HG03558 (cell line): ENCODE data around the gene HDAC7.

Experiments used
- ATAC-seq: cut with Tn5 transposase; IDR thresholded peaks from one replicate; pipeline ENCODE4 v1.9.1; 2021; ENCODE audit warnings: moderate number of reproducible peaks; ENCODE audit not compliant: unreplicated experiment; ENCODE audit errors: extremely low read depth

HDAC7 gene

DNA sequence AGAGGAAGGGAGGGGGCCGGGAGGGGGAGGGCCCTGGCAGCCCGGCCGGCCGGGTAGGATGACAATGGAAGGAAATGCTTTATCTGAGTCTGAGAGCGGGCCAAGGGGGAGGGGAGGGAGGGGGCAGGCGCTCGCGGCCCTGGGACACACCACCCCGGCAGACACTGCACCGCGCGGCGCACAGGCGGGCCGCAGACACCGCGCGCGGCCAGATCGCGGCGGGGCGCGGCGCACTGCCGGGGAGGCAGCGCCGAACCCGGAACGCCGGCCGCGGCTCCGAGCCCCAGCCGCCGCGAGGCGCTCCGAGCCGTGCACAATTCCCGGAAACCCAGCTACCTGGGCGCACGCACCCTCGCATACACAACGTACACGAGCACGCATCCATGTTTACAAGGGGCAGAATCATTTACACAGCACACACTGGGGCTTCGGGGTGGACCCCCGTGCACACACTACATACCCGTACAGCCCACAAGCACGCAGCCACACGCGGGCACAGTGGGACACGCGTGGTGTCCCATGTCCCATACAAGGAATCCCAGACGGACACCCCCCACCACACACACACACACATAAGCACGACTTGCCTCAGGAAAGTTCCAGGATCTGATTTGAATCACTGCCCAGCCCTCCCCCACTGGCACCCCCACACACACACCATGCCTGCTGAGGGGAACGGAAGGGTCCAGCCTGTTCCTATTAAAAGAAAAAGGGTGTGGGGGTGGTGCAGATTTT lies at the start of gene HDAC7:
TSS of gene HDAC7 (minus strand) at position 8 of the 735 bp plus-strand sequence. CDS start 118 bp downstream, outside the sequence.
- ATAC-seq: no peak

DNA sequence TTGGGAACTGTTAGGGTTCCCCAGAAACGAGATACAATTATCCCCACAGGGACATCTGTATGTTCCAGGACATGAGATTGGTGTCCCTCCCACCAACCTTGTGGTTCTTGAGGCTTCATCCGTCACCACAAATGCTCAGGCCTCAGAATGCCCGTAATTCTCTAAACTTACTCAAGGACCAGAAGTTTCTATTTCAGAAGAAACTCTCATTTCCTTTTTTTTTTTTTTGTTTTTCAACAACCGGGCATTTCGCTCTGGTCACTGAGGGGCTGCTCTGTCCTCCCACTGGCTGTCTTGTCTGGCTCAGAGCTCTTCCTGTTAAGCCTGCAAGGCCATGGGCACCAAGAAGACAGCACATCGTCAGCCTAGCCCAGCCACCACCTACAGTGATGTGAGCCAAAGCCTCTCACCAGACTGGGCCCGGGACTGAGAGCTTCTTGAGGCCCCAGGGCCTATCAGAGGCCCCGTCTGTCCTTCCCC lies 48.9 kb upstream of the HDAC7 start:
- ATAC-seq: peak; percentile 37

DNA sequence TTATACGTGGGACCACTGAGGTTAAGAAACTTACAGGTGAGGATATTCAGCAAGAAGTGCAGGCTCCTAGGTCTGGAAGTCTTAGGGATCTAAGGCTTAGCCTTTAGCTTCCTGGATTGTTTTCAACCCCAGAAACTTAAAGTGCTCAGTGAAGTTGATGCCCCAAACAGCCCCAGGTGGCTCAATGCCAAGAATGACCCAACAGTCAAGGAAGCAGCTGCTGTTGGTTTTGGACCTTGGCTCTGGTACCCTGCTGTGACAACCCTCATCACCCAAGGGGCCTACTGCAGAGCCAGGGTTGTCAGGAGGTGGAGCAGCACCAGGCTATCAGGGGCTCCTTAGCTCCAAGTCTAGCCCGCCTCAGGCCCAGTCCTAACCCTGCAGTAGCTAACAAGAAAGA lies 48.3 kb upstream of the HDAC7 start:
- ATAC-seq: peak; percentile 3

DNA sequence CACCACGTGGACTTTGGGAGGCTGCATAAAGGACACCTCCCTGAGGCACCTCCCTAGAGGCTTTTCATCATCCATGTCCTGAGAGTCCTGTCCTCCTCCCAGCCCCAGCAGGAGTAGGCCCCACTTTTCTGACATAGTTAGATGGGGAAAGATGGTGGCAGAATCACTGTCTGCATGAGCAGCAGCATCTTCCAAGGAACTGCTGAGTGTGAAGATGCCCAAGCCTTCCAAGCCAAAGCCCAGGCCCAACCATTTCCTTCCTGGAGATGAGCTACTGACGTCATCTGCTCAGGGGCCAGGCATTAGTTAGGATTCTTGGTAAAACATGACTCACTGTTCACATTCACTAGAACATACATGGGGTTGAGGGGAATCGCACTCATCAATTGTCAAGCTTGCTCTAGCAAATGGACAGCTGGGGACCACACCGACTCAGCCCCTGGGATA lies 47.8 kb upstream of the HDAC7 start:
- no peak for ATAC-seq

DNA sequence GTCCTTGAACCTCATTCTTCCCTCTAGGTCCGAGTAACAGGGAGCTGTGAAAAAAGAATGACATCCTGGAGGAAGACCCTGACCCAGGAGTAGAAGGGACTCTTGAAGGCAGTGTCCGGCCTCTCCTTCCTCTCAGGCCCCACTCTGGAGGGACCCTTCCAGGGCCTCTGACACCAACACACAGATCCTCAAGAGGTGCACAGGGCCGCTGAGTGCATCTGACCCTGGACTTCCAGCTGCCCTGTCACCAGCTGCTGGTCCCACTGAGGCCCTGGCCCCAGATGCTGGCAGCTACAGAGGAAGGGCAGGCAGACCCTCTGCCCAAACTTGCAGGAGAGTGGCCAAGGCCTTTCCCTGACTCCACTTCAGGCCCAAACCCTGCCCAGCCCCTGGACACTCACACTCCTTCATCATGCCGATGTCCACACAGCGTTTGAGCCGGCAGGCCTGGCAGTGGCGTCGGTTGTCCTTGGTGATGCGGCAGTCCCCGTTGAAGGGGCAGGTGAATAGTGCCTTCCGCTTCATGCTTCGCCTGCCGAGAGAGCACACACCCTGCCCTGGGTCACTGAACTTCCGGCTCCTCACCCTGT lies 45.0 kb upstream of the HDAC7 start:
- no peak for ATAC-seq

DNA sequence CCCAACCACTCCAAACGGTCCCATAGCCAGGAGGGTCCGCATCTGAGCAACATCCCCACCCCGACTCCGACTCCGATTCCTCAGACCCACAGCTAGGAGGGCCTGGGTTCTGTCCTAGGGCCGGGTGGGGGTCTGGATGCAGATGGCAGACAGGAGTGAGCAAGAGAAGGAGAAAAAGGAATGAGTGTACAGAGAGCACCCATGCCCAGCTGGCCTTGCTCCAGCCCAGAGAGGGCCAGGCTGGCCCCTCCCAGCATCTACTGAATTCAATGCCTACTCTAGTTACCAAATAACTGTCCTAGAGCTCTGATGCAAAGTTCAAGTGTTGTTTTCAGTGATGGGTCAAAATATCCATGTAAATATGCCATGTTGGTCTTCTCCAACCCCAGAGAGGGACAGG lies 44.3 kb upstream of the HDAC7 start:
- no peak for ATAC-seq

DNA sequence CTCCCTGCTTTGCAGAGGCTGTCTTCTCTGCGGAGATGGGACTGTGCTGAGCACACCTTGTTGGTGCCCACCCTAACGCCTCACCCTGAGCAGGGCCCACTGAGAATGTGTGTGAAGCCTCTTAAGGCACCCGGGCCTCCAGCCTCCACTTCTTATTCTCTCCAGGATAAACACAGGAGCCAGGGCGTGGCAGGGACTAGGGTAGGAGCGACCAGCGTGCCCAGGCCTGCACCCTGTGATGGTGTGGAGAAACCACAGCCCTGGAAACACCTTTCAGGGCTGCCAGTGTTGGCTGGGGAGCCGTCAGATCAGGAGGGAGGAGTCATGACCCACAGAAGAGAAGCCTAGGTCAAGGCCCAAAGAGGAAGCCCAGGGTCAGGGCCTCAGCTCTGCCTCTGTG lies 43.8 kb upstream of the HDAC7 start:
- ATAC-seq: no peak

DNA sequence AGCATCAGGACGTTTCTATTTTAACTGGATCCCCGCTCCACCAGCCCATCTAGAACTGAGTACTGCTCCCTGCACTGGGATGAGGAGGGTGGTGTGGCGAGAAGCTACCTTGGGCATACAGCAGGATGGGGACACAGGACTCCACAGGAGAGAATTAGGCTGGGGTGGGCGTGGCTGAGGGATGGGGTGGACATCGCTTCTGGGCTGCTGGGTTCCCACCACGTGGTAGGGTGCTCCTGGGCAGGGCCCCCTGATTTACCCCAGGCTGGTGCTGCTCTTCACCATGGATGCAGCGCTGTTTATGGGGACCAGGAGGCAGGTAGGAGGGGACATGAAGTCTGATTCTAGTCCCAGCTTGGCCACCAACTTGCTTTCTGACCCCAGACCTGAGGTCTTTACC lies 43.2 kb upstream of the HDAC7 start:
- no peak for ATAC-seq

DNA sequence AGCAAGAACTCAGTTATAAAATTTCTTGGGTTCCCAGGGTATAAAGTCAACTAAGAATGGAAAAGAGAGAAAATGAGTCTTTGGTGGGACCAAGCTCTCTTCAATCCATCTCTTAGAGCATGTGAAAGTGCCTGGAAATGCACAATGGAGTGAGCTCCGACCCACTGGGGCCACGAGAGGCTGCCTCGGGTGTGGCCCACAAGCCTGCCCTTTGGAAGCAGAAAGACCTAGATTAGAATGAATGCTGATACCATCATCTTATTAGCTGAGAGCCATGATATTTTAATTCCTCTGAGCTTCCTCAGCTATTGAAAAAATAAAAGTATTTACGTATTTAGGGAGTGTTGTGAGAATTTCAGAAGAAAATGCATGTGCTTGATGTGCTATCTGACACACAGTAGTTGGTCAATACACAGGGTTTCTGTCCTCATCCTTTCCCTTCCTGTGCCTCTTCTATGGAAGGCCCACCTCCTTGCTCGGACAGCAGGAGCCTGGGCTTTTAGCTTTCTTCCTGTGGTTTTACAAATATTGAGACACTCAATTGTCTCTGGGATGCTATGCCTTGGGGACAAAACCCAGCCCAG lies 42.6 kb upstream of the HDAC7 start:
- no peak for ATAC-seq

DNA sequence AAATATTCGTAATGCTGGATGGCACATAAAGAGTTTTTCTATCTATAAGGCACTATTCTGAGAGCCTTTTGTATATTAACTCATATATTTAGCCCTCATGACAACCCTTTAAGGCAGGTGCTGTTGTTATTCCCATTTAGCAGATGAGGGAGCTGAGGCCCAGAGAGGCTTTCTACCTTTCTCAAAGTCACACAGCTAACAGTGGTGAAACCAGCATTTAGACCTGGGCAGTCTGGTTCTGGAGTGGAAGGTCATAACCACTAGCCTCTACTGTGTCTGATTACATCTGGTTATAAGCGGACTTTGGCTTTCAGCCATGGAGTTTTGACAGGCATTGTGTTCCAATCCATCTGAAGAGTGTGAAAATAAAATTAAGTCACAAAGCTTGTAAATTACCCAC lies 41.2 kb upstream of the HDAC7 start:
- ATAC-seq: no peak

DNA sequence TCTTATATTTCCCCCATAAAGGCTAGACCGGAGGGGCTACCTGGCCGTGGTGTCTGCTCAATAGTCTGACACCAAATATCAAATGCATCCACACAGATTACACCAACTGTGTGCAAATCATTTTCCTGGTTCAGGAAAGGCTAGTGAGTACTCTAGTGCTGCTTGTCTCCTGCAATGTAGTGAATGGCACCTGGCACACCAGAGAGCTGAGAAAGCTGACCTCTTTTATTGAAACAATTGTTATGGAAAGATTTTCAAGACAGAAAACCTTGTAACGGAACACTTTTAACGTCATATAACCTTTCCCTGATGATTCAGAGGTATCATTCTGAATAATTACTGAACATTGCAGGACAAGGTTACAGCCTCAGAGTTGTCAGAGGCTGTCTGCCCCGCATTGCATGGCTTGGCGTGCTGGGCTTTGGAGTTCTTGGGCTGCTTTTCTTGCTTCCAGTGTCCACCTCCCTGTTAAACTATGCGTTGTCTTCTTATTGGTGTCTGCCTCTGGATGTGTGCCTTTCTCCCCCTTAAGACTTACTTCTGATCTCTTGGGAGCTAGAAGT lies 40.7 kb upstream of the HDAC7 start:
- ATAC-seq: no peak

DNA sequence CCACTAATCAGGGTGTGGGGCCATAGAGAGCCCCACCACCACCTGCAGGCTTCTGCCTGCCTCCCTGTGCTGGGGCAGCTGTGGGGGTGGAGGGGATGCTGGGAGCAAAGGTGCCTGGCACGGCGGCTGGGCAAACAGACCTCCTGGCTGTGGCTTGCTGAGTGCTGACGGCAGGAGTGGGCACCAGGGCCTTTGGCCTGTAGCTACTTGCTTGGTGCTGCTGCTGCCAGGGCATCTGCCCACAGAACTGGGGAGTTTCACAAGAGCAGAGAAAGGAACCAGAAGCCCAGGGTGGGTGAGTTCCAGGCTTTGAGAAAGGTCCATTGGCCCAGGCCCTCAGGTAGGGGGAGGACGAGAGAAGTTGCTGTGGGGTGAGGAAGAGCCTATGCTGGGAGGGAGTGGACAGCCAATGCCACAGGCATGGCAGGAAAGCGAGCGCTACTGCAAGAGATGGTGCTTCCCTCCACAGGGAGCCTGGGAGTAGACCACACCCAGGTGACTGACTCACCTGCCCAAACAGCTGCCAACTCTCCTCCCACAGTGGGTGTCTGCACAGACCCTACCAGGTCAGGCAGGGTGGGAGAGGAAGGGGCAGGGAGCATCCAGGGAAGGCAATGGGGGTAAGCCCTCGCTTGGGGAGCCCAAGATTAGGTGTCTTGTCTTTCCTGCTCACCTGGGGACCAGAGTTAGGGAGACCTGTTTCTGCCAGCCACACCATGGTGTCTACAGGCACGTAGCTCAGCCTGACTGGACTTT lies 39.0 kb upstream of the HDAC7 start:
- ATAC-seq: no peak

DNA sequence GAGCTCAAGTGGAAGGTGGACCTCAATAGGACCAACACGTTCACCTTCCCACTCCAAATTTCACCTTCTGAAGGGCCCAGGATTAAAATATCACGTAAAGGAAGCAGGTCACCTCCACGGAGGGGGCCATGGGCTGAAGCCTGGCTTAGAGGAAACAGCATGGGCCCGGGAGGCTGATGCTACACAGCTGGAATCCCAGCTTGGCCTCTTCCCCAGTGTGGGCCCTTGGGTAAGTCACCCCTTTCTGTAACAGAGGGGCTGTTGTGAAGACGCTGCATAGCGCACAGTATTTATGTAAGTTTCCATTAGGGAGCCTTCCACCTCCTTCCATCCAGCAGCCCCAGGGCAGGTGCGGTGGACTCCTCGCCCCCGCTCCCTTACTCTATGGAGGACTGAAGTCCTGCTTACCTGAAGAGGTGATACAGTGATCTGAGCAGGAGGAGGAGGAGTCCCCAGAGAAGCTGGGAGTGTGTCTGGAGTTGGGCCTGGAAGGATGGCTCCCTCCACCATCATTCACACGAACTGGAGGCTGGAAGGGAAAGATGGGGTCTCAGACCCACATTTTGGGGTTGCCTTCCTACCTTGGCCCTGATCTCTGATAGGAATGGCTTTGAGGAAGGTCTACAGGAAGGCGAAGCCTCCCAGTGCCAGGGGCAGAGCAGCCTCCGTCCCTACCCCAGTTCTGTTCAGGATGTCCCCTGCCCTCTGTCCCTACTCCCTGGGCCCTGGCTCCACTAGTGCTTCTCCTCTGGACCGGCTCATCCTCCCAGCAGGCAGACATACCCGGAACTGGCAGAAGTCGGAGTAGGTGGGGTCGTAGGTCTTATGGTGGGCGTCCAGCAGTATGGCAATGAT lies 37.2 kb upstream of the HDAC7 start:
- ATAC-seq: no peak

DNA sequence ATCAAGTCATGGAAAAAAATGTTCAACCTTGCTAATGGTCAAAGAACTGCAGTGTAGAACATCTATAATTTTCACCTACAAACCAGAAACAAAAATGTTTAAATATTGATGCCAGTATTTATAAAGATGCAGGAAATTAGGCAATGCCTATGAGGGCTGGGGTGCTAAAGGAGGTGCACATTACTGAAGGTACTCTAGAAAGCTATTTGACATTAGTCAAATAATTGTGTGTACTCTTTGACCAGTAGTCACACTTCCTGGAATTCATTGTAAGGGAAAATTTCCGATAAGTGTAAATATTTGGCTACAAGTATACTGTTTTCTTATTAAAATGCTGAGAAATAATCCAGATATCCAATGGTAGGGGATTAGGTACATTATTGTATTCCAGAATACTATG lies 36.4 kb upstream of the HDAC7 start:
- ATAC-seq: no peak

DNA sequence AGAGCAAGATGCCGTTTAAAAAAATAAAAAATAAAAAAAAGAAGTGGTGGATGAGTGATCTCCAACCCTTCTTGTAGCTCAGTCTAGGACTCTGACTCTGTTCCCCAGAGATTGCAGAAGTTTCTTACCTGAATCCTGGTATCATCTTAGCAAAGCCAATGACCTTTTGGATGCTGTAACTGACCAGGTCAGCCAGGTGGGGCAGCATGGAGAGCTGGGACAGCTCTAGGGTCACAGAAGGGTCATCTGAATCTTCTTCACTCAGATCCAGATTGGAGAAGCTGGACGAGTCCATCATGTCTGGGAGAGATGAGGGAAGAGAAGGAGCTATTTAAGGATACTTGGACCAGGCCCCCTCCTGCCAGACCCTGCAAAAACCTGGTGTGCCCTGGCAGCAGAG lies 35.8 kb upstream of the HDAC7 start:
- no peak for ATAC-seq

DNA sequence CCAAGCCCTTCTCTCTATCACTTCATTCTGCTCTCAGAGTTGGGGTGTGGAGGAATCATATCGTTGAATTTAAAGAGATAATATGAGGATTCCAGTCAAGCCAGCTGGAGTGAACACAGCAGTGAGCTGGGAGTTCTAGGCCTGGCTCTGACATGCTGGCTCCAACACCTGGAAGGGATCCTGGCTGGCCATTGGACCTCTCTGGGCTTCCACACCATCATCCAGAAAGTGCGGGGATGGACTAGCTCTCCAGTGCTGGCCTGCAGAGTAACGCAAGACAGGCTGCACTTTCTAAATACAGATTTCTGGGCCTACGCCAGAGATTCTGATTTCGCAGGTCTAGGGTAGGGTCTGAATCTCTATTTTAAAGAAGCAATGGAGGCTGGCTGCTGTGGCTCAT lies 34.8 kb upstream of the HDAC7 start:
- no peak for ATAC-seq

DNA sequence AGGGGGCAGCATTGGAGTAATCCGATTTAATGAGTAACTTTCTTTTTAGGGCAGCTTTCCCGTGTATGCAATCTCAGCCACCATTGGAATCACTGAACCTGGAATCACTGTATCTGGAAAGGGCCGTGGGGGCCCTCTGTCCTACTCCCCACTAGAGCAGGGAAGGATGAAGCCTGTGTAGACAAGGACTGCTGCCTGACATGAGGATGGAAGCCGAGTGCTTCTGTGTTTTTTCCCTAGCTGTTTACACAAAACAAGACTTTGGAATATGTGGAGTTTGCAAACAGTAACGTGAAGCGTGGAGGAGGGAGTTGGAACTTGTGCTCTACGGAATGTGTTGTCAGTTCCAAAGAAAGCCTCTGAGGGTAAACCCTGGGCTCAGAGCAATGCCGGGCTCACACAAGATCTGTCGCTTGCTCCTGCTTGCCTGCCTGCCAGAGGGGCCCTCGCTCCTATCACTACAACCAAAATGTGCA lies 32.4 kb upstream of the HDAC7 start:
- ATAC-seq: no peak

DNA sequence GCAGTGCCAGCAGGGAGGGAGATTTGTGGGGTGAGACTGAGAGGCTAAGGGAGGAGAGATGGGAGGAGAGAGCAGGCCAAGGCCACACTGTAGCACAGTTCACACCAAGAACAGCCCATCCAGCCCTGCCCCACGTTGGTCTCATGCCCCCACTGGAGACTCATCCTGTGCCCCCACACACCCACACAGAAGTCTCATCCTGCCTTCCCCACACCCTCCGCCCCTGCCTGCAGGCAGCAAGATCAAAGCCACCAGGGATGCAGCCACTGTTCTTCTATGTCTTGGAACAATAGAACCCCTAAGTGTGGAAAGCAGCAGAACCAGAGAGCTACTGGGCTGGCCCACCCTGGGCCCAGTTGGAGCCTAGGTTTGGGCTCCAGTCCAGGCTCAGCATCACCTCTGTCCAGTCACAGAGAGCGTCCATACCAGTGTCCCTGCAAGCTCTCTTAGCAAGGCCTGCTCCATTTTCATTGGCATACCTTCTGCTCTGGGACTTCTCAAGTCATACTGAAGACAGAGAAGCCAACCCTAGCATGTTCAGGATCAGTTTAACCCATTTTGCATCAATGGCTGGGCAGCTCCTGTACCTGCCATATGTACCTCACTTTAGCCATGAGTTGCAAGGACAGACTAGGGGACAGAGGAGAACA lies 31.7 kb upstream of the HDAC7 start:
- no peak for ATAC-seq
